Ramos (cell line): ENCODE measurements around the gene EDA.
"Not testable (repeated sequence)": the region's sequence is repeated elsewhere in the genome, so short reads cannot be mapped to it uniquely, and the experiment has no call there.

Experiments used
- in situ Hi-C: fragments of 300-500 bp; cut with MboI; formaldehyde crosslinking; loops from one replicate; pipeline ENCODE4 v1.14.3; 2022; ENCODE audit warnings: low sequenced_read_pairs; ENCODE audit not compliant: unreplicated experiment

The EDA gene

GRCh38 chrX:69919749-69920148 is 303.8 kb downstream of the EDA start:
- in situ Hi-C loops = no loop called here

GRCh38 chrX:69932323-69932722 is 316.4 kb downstream of the EDA start:
- in situ Hi-C loops = no loop called here

GRCh38 chrX:69948276-69948797 is 332.4 kb downstream of the EDA start:
- in situ Hi-C loops = no loop called here

DNA sequence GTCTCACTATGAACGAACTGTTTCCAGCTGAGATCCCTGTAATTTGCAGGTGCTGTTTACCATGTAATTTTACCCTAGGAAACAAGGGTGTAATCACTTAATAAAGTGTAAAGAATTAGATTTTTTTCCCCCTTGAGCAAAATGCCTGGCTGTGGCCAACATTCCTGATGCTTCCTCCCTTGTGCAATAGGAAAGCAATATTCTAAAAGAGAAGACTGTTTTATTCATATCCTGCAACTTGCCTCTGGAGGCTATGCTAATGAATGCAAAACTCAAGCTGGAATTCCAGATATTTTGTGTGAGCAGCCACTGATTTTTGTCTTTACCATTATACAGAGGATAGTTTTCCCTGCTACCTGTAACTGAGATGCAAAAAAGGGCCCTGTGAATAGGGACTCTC is 335.8 kb downstream of the EDA start:
- in situ Hi-C loops = no loop called here

DNA sequence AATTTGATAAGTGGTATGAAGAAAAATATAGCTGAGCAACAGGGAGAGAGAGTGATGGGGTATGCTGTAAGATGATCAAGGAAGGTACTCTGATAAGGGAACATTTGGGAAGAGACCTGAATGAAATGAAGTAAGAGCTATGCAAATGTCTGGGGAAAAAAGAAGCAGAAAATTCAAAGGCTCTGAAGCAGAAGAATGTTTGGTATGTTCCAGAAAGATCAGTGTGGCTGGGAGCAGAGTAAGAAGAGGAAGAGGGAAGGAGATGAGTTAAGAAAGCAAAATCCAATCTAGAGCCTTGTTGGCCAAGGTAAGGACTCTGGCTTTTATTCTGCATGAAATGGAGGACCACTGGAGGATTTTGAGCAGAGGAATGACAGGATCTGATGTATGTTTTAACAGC is 343.8 kb downstream of the EDA start:
- in situ Hi-C loops = no loop called here

- in situ Hi-C loops = no loop called here
Measured at GRCh38 chrX:69961365-69962072, 345.6 kb downstream of the EDA start.

DNA sequence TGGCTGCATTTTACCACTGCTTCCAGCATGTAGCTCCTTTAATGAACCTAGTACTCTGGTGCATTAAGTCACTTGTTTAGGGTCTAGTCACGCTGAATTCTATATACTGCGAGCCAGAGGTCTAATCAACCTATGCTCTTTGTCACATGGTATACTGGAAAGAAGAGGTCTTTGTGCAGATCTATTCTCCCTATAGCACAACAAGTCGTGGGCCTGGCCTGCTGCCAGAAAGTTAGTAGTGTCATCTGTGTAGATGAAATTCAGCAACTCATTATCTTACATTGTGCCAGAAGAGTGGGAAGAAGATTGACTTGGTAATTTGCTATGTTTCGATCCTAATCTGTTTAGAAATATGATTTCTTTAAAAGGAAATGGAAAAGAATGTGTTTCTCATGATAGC is 353.0 kb downstream of the EDA start:
- in situ Hi-C loops = no loop called here

GRCh38 chrX:69969460-69969859 is 353.5 kb downstream of the EDA start:
- in situ Hi-C loops = no loop called here

- in situ Hi-C loops = no loop called here
Measured at GRCh38 chrX:69987691-69988090, 371.8 kb downstream of the EDA start.

DNA sequence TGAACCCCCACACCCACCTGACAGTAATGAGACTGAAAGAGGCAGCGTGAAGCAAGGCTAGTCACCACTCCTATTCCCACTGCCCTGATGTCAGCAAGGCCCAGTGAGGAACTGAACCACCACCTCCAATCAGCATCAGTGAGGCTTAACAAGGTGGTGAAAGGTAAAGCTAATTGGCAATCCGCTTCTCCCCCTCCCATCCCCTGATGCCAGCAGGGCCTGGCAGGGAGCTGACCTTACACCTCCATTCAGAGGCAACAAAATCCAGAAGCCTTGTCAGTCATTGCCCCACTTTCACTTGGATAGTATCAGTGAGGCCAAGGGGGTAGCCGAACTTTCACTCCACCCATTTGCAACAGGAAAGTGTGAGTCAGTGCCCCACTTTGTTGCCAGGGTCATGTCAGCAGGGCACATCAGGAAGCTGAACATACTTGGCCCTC is 373.1 kb downstream of the EDA start:
- in situ Hi-C loops = no loop called here

DNA sequence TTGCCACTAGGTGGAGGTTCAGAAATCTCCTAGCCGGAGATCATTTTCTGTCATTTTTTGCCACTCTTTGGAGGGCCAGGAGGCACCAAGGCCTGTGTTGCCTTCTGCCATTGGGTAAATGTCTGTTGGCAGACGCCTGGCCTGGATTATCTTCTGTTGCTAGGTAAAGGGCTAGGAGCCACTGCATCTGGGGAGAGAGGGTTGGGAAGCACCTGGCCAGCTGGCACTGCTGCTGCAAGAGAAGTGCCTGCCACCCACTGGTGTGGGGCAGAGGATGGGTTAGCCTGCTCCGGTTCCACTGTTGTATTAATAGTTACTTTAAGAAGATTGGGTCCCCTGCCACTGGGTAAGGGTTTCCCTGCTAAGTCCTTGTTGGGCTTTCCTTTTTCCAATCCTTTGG is 375.8 kb downstream of the EDA start:
- in situ Hi-C loops = no loop called here

GRCh38 chrX:69993494-69993893 is 377.6 kb downstream of the EDA start:
- in situ Hi-C loops = no loop called here

GRCh38 chrX:69995362-69996112 is 379.6 kb downstream of the EDA start:
- in situ Hi-C loops = no loop called here

- in situ Hi-C loops = no loop called here
Measured at GRCh38 chrX:69996113-69996468, 380.2 kb downstream of the EDA start.

GRCh38 chrX:69998299-69998698 is 382.4 kb downstream of the EDA start:
- in situ Hi-C loops = not testable (repeated sequence)

DNA sequence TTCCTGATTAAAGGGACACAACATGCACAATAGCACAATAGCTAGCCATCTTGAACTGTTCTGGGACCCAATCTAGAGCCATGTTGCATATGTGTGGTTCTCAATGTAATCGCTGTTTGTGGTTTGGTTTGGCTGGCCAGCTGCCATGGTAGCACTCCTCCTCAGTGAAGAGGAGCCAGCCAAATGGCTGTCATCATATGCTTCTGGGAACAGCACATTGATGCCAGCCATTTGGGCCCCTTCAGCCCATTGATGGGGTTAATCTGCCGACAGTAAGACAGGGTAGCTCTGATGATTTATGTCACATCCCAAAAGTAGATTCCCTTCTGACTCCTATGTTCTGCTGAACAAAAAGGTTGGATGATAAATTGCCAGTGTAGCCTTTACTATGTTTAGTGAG is 385.4 kb downstream of the EDA start:
- in situ Hi-C loops = no loop called here

- in situ Hi-C loops = no loop called here
Measured at GRCh38 chrX:70001708-70002341, 385.9 kb downstream of the EDA start.

GRCh38 chrX:70007946-70008345 is 392.0 kb downstream of the EDA start:
- in situ Hi-C loops = no loop called here

DNA sequence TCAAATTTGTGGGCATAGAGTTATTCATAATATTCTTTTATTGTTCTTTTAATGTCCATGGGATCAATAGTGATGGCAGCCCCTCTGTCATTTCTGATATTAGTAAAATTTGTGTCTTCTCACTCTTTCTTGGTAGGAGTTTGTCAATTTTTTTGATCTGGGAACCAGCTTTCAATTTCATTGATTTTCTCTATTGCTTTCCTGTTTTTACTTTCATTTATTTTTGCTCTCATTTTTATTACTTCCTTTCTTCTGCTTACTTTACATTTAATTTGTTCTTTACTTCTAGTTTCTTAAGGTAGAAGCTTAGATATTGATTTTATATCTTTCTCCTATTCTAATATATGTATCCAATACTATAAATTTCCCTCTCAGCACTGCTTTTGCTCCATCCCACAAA is 393.1 kb downstream of the EDA start:
- in situ Hi-C loops = no loop called here

DNA sequence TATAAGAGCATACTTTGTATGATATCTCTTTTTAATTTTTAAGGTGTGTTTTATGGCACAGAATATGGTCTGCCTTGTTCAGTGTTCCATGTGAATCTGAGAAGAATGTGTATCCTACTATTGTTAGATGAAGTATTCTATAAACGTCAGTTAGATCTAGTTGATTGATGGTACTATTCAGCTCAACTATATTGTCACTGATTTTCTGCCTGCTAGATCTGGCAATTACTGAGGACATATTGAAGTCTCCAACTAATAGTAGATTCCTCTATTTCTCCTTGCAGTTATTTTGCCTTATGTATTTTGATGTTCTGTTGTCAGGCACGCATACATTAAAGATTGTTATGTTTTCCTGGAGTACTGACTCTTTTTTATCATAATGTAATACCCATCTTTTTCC is 394.1 kb downstream of the EDA start:
- in situ Hi-C loops = no loop called here

GRCh38 chrX:70012756-70013155 is 396.8 kb downstream of the EDA start:
- in situ Hi-C loops = no loop called here
